IMR-90 (cell line): ENCODE results near the gene FRMD6. TPM values are rescaled to one million over a fixed set of nuclear protein-coding genes. Genes with fewer than 3 reads are reported as not detected.

ENCODE experiments used
- ATAC-seq: fragments of 200-7000 bp; cut with Tn5 transposase; 2 replicates; pipeline ENCODE4 v1.9.1; 2020; ENCODE audit warnings: low read depth, mild to moderate bottlenecking, moderate library complexity
- BruUV-seq: library from RNA; stranded (reverse); fragments of 400-500 nt; replicated peaks from 2 replicates; lab custom pipeline; 2021; lab: Mats Ljungman, UMichigan
- CTCF ChIA-PET: fragments of 300-600 bp; formaldehyde crosslinking; extraction: SDS; loops from one replicate; lab custom pipeline; 2021; ENCODE audit warnings: antibody characterized with exemption; lab: Yijun Ruan, JAX
- POLR2A ChIA-PET: fragments of 300-600 bp; sonication (Branson Sonifier 250); formaldehyde crosslinking; loops from one replicate; lab custom pipeline; 2022; ENCODE audit warnings: antibody characterized with exemption; ENCODE audit not compliant: unreplicated experiment; lab: Charles Lee
- DNase-seq: peaks from one replicate; pipeline ENCODE4 v3.0.0; 2013
- H2AFZ ChIP-seq: replicated peaks from 2 replicates; pipeline ENCODE3; 2013; ENCODE audit warnings: low read length, mild to moderate bottlenecking; ENCODE audit not compliant: poor library complexity
- H2AK5ac ChIP-seq: 2 replicates; pipeline ENCODE4 v1.6.1; 2013; ENCODE audit warnings: low read depth, low read length, inconsistent platforms
- H2AK9ac ChIP-seq: replicated peaks from 2 replicates; pipeline ENCODE3; 2013; ENCODE audit warnings: mild to moderate bottlenecking, low read depth, low read length, moderate library complexity; ENCODE audit not compliant: poor library complexity
- H2BK120ac ChIP-seq: 2 replicates; pipeline ENCODE4 v1.6.1; 2013; ENCODE audit warnings: low read depth, low read length, inconsistent platforms
- H2BK15ac ChIP-seq: 3 replicates; pipeline ENCODE4 v1.6.1; 2013; ENCODE audit warnings: low read depth, low read length, inconsistent platforms
- H2BK20ac ChIP-seq: 2 replicates; pipeline ENCODE4 v1.6.1; 2013; ENCODE audit warnings: low read depth, mild to moderate bottlenecking, inconsistent platforms, low read length, moderate library complexity
- H2BK5ac ChIP-seq: 2 replicates; pipeline ENCODE4 v1.6.1; 2013; ENCODE audit warnings: mild to moderate bottlenecking, low read depth, low read length, inconsistent platforms; ENCODE audit not compliant: poor library complexity, severe bottlenecking
- H3K14ac ChIP-seq: replicated peaks from 2 replicates; pipeline ENCODE4 v1.6.1; 2013; ENCODE audit warnings: low read depth, low read length, inconsistent platforms
- H3K18ac ChIP-seq: 2 replicates; pipeline ENCODE4 v1.6.1; 2013; ENCODE audit warnings: low read depth, low read length, control low read depth
- H3K23ac ChIP-seq: 2 replicates; pipeline ENCODE4 v1.6.1; 2013; ENCODE audit warnings: low read depth, low read length, inconsistent platforms
- H3K27ac ChIP-seq: 2 replicates; pipeline ENCODE4 v1.5.1; 2013; ENCODE audit warnings: mild to moderate bottlenecking, control low read depth, low read length; ENCODE audit not compliant: insufficient read depth
- H3K27me3 ChIP-seq: 2 replicates; pipeline ENCODE4 v1.6.1; 2013; ENCODE audit warnings: low read length; ENCODE audit not compliant: control insufficient read depth, insufficient read depth
- H3K36me3 ChIP-seq: 2 replicates; pipeline ENCODE4 v1.6.1; 2013; ENCODE audit warnings: low read length, mixed read lengths; ENCODE audit not compliant: control insufficient read depth, insufficient read depth
- H3K4ac ChIP-seq: 2 replicates; pipeline ENCODE4 v1.6.1; 2013; ENCODE audit warnings: low read depth, low read length, inconsistent platforms
- H3K4me1 ChIP-seq: 2 replicates; pipeline ENCODE4 v1.6.1; 2013; ENCODE audit warnings: low read length, mixed read lengths; ENCODE audit not compliant: control insufficient read depth, insufficient read depth
- H3K4me2 ChIP-seq: 2 replicates; pipeline ENCODE4 v1.6.1; 2013; ENCODE audit warnings: low read depth, mild to moderate bottlenecking, control low read depth, low read length, moderate library complexity
- H3K4me3 ChIP-seq: 2 replicates; pipeline ENCODE4 v1.5.1; 2013; ENCODE audit warnings: low read depth, mild to moderate bottlenecking, control low read depth, low read length, moderate library complexity; ENCODE audit not compliant: insufficient read depth
- H3K56ac ChIP-seq: 2 replicates; pipeline ENCODE4 v1.6.1; 2013; ENCODE audit warnings: low read length, inconsistent platforms; ENCODE audit not compliant: insufficient read depth; ENCODE audit errors: extremely low read depth
- H3K79me1 ChIP-seq, 2 experiments: 2 replicates each; pipeline ENCODE4 v1.6.1; 2013; ENCODE audit warnings: low read length in 2 of 2, inconsistent platforms in 1 of 2, low read depth in 1 of 2
- H3K9ac ChIP-seq: 2 replicates; pipeline ENCODE4 v1.6.1; 2013; ENCODE audit warnings: low read depth, low read length, control low read depth
- H3K9me1 ChIP-seq: 2 replicates; pipeline ENCODE4 v1.6.1; 2013; ENCODE audit warnings: low read length, inconsistent platforms; ENCODE audit not compliant: insufficient read depth
- H3K9me3 ChIP-seq: 2 replicates; pipeline ENCODE4 v1.6.1; 2013; ENCODE audit warnings: low read length; ENCODE audit not compliant: control insufficient read depth, insufficient read depth
- H4K20me1 ChIP-seq: 2 replicates; pipeline ENCODE4 v1.6.1; 2013; ENCODE audit warnings: low read length, inconsistent platforms; ENCODE audit not compliant: insufficient read depth
- H4K5ac ChIP-seq: 2 replicates; pipeline ENCODE4 v1.6.1; 2013; ENCODE audit warnings: mild to moderate bottlenecking, low read depth, low read length, control low read depth
- H4K8ac ChIP-seq, 2 experiments: 2 replicates each; pipeline ENCODE4 v1.6.1; 2013; ENCODE audit warnings: low read depth in 2 of 2, low read length in 2 of 2, control low read depth in 1 of 2, inconsistent platforms in 1 of 2
- H4K91ac ChIP-seq: 2 replicates; pipeline ENCODE4 v1.6.1; 2013; ENCODE audit warnings: low read depth, low read length, inconsistent platforms; ENCODE audit not compliant: insufficient read depth
- BHLHE40 ChIP-seq: fragments of 150-350 bp; IDR thresholded peaks from 2 replicates; pipeline ENCODE4 v1.6.1; 2016; ENCODE audit warnings: mild to moderate bottlenecking, low read depth, low read length
- CEBPB ChIP-seq: IDR thresholded peaks from 2 replicates; pipeline ENCODE4 v1.6.1; 2012; ENCODE audit warnings: low read depth, low read length, improper control_type of control experiment
- FOS ChIP-seq: fragments of 150-350 bp; IDR thresholded peaks from 2 replicates; pipeline ENCODE4 v1.6.1; 2016; ENCODE audit warnings: low read depth, low read length
- MAFK ChIP-seq: IDR thresholded peaks from 2 replicates; pipeline ENCODE4 v1.6.1; 2012; ENCODE audit warnings: low read depth, low read length, improper control_type of control experiment
- NFE2L2 ChIP-seq: fragments of 150-350 bp; IDR thresholded peaks from 2 replicates; pipeline ENCODE4 v1.6.1; 2016; ENCODE audit warnings: low read depth, mild to moderate bottlenecking, low read length
- RCOR1 ChIP-seq: IDR thresholded peaks from 2 replicates; pipeline ENCODE4 v1.6.1; 2012; ENCODE audit warnings: mild to moderate bottlenecking, low read length, improper control_type of control experiment; ENCODE audit not compliant: insufficient replicate concordance
- RFX5 ChIP-seq: IDR thresholded peaks from 2 replicates; pipeline ENCODE4 v1.8.0; 2012; ENCODE audit warnings: low read depth, mild to moderate bottlenecking, low read length, moderate library complexity
- SMC3 ChIP-seq: fragments of 150-350 bp; IDR thresholded peaks from 2 replicates; pipeline ENCODE4 v1.6.1; 2016; ENCODE audit warnings: low read depth, mild to moderate bottlenecking, antibody characterized with exemption, low read length, moderate library complexity
- WGBS, 2 experiments: methylation state at CpG; one replicate each; pipeline versions ENCODE4 v1.1.5 to v1.1.7; 2013; ENCODE audit warnings: missing lambda C conversion rate in 2 of 2; ENCODE audit not compliant: insufficient read length in 1 of 2; ENCODE audit errors: extremely low coverage in 2 of 2; 5-methylcytosine and 5-hydroxymethylcytosine counted together
- dilution Hi-C: fragments of 300-500 bp; cut with HindIII; formaldehyde crosslinking; loops from one replicate; pipeline ENCODE4 v1.14.3; 2018; ENCODE audit warnings: low sequenced_read_pairs; ENCODE audit not compliant: unreplicated experiment
- in situ Hi-C: fragments of 300-500 bp; cut with MboI; formaldehyde crosslinking; loops from 3 replicates; pipeline ENCODE4 v1.14.3; 2019; ENCODE audit warnings: low sequenced_read_pairs, inconsistent platforms, mixed read lengths
- intact Hi-C: fragments of 100-400 bp; cut with micrococcal nuclease; formaldehyde crosslinking; loops from 2 replicates; pipeline ENCODE4 v1.10.0; 2022
- polyA plus RNA-seq, 3 experiments: library from polyadenylated mRNA; depleted of rRNA; stranded (reverse); fragments of >200 nt; gene quantifications; 2 replicates each; pipeline ENCODE4 v1.2.3, GENCODE V29; 2012; ENCODE audit warnings: low replicate concordance in 1 of 3
- total RNA-seq: library from RNA; depleted of rRNA; stranded (reverse); fragments of >200 nt; gene quantifications from 2 replicates; pipeline ENCODE4 v1.2.3, GENCODE V29; 2012
- TF ChIP-seq, protein P1 (sequence below): conservative IDR thresholded peaks from 2 replicates; pipeline ENCODE4 v1.5.1; 2012; ENCODE audit warnings: mild to moderate bottlenecking, low read depth, low read length, improper control_type of control experiment

FRMD6 gene
- total and polyA plus RNA-seq, 2 of the 4 experiments (the other 2 are of a cell fraction), result 243 to 682 TPM

DNA sequence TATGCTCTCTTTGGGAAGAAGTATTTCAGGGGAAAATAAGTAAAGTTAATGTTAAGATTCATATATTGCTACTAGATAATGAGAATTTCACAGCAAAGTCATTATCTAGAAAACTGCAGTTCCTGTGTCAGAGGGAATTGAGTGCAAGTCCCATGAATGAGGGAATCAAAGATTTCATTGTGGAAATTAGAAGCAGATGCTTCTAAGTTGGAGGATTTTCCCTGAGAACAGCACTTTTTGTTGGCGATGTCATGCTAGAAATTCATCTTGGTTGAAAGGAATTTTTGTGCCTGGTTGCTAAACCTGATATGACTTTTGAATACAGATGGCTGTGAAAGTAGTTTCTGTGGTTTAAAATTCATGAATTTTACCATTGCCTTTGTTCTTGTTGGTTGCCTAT is 25.6 kb downstream of the FRMD6 start:
- H2BK15ac ChIP-seq, result no peak overlapping the region
- H2BK120ac ChIP-seq, result no peak overlapping the region
- no peaks in the 10 kb centered on the region for H3K27me3 ChIP-seq
- no peak overlapping the region; the same call in 1 of the 2 replicates for H3K18ac ChIP-seq
- H3K27ac ChIP-seq, result peak overlapping the region; percentile 51; the same call in 1 of the 2 replicates
- no peak overlapping the region for H2AK9ac ChIP-seq
- peak; percentile 63 for DNase-seq
- H3K79me1 ChIP-seq, result peaks cover 0 to 61% of the 10 kb centered on the region in 2 experiments; a peak in 2 of 4 replicates
- H4K8ac ChIP-seq, result no peak overlapping the region
- H3K4me3 ChIP-seq, result no peak overlapping the region
- in situ Hi-C loops (no loop called here), dilution Hi-C loops (no loop called here), intact Hi-C loops (loop anchor here (2.0 kb wide), 1 partner anchor 14 kb away; no protein-coding TSS in a partner anchor)
- WGBS, 2 experiments, result no CpG with 5 or more reads among the region's 1 CpG
- H2BK20ac ChIP-seq, result no peak overlapping the region
- peaks cover 3% of the 10 kb centered on the region for H3K36me3 ChIP-seq
- ChIA-PET POLR2A (no interaction called here), CTCF (interaction anchor here (0.7 to 1.4 kb wide), 2 partner anchors 37 to 395 kb away, joined by 3 read pairs; no protein-coding TSS in a partner anchor)
- H3K56ac ChIP-seq, result no peak overlapping the region
- no peak overlapping the region for H4K91ac ChIP-seq
- H3K4me2 ChIP-seq, result peak overlapping the region; percentile 35; the same call in 1 of the 2 replicates
- H3K14ac ChIP-seq, result no peak overlapping the region
- no peaks in the 10 kb centered on the region for H3K9me3 ChIP-seq
- no peak overlapping the region for H2AFZ ChIP-seq
- no peak overlapping the region for H2AK5ac ChIP-seq
- peaks cover 86% of the 10 kb centered on the region for H4K20me1 ChIP-seq
- TF ChIP-seq, protein P1, sequence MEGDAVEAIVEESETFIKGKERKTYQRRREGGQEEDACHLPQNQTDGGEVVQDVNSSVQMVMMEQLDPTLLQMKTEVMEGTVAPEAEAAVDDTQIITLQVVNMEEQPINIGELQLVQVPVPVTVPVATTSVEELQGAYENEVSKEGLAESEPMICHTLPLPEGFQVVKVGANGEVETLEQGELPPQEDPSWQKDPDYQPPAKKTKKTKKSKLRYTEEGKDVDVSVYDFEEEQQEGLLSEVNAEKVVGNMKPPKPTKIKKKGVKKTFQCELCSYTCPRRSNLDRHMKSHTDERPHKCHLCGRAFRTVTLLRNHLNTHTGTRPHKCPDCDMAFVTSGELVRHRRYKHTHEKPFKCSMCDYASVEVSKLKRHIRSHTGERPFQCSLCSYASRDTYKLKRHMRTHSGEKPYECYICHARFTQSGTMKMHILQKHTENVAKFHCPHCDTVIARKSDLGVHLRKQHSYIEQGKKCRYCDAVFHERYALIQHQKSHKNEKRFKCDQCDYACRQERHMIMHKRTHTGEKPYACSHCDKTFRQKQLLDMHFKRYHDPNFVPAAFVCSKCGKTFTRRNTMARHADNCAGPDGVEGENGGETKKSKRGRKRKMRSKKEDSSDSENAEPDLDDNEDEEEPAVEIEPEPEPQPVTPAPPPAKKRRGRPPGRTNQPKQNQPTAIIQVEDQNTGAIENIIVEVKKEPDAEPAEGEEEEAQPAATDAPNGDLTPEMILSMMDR, result no peak
- TF ChIP-seq SMC3, result no peak
- TF ChIP-seq RFX5, result no peak
- TF ChIP-seq BHLHE40, result no peak
- no peak for TF ChIP-seq FOS
- TF ChIP-seq MAFK, result peak; percentile 66
- TF ChIP-seq RCOR1, result no peak
- no peak for TF ChIP-seq CEBPB
- no peak for TF ChIP-seq NFE2L2
- H3K23ac ChIP-seq, result no peak overlapping the region
- peaks cover 24% of the 10 kb centered on the region for H3K4me1 ChIP-seq
- H2BK5ac ChIP-seq, result peak overlapping the region; percentile 69
- ATAC-seq, result no peak
- no TSS peak for BruUV-seq
- no peak overlapping the region for H4K5ac ChIP-seq
- no peak overlapping the region for H3K4ac ChIP-seq
- no peak overlapping the region for H3K9ac ChIP-seq
- H3K9me1 ChIP-seq, result peaks cover 35% of the 10 kb centered on the region
